Fibroblast of villous mesenchyme (primary cell): ENCODE data around the gene HABP4. TPM values are rescaled to one million over a fixed set of nuclear protein-coding genes. Genes with fewer than 3 reads are reported as not detected.

Experiments
- DNase-seq: peaks from one replicate; pipeline ENCODE4 v3.0.0-alpha.2; 2010; ENCODE audit warnings: low read depth
- H3K4me3 ChIP-seq: 2 replicates; pipeline ENCODE4 v1.5.1; 2011; ENCODE audit warnings: low read depth, mild to moderate bottlenecking, low read length
- total RNA-seq: library from RNA; depleted of rRNA; stranded (reverse); fragments of >200 nt; gene quantifications from 2 replicates; pipeline ENCODE4 v1.2.3, GENCODE V29; 2012
- TF ChIP-seq, protein P1 (sequence below): IDR thresholded peaks from 2 replicates; pipeline ENCODE4 v1.5.1; 2012; ENCODE audit warnings: low read depth, mild to moderate bottlenecking, low read length; ENCODE audit not compliant: insufficient read depth

The HABP4 gene
- total RNA-seq, 1 donor: 9.9 TPM

DNA sequence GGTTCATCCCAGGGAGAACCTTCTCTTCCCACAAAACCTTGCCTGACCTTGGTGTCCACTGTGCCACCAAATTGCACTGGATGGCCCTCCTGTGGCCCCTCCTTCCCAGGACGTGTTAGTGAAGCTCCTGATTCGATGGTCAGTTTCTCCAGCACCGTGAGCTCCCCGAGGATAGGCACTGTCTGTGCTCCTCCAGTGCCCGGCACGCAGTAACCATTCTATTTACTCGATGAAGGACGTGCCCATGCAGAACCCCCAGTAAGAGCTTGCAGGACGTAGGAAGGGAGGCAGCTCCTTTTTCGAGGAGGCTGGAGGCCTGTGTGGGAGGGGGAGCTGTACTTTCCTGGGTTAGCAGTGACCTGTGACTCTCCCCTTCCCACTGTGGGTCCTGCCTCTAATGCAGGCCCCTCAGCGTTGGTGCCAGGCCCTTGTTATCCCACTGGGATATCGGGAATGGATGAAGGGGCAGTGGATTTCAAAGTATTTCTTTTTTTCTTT lies 39.6 kb downstream of the HABP4 start:
- TF ChIP-seq, protein P1, sequence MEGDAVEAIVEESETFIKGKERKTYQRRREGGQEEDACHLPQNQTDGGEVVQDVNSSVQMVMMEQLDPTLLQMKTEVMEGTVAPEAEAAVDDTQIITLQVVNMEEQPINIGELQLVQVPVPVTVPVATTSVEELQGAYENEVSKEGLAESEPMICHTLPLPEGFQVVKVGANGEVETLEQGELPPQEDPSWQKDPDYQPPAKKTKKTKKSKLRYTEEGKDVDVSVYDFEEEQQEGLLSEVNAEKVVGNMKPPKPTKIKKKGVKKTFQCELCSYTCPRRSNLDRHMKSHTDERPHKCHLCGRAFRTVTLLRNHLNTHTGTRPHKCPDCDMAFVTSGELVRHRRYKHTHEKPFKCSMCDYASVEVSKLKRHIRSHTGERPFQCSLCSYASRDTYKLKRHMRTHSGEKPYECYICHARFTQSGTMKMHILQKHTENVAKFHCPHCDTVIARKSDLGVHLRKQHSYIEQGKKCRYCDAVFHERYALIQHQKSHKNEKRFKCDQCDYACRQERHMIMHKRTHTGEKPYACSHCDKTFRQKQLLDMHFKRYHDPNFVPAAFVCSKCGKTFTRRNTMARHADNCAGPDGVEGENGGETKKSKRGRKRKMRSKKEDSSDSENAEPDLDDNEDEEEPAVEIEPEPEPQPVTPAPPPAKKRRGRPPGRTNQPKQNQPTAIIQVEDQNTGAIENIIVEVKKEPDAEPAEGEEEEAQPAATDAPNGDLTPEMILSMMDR: no peak
- no peak for DNase-seq
- H3K4me3 ChIP-seq: no peak overlapping the region

DNA sequence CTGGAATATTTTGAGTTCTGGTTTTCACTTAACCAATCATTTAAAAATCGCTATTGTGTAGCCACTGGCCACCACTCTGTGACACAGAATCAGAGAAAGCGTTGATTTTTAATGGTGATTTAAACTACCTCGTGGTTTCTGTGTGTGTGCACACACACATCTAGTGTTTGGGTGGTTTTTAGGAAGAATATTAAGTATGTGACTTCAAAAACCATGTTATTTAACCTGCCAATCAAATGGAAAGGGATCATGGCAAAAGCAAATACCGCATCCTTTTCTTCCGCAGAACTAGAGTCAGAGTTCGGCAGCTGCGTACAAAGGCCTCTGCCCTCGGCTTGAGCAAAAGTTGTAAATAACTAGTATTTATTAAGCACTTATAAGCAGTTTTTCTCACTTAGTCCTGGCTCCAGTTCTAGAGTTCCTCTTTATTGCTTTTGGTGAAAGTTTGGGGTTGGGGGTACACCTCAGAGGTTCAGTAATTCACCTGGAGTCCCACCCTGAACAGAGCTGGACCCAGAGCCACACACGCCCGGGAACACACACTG lies 40.6 kb downstream of the HABP4 start:
- DNase-seq: no peak
- H3K4me3 ChIP-seq: no peak overlapping the region
- TF ChIP-seq, protein P1: no peak

DNA sequence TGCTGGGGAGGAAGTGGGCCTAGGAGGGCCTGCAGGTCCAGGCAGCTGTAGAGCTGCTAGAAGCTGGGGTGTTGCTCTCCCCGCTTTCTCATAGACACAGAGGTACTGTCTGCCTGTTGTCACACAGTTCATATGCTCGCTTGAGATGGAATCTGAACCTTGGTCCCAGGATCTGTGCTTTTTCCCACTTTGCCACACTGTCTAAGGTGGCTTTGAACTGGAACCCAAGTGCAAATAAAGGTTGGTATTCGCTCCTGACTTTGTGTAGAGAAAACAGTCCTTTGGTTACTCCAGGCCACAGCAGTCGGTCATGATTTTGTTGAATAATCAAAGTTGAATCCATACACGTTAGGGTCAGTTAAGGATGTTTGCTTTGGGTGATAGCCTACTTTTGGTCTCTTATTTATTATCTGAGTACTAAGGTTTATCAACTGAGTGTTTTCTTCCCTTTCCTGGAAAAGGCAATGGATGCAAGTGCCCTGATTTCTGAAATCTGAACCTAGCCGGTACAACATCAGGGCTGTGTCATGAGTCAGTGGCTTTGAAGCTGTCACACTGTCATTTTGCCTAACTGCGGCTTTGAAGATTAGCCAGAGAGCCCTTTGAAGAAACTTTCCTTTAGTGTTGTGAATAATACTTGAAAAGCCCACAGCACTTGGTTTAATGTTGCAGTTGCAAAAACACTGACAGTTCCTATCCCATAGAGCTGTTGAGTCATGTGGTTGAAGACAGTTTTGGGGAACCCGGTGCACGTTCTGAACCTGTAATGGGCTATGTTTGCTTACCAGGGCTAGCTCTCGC lies 41.3 kb downstream of the HABP4 start:
- TF ChIP-seq, protein P1: no peak
- no peak overlapping the region for H3K4me3 ChIP-seq
- peak; percentile 49 for DNase-seq

DNA sequence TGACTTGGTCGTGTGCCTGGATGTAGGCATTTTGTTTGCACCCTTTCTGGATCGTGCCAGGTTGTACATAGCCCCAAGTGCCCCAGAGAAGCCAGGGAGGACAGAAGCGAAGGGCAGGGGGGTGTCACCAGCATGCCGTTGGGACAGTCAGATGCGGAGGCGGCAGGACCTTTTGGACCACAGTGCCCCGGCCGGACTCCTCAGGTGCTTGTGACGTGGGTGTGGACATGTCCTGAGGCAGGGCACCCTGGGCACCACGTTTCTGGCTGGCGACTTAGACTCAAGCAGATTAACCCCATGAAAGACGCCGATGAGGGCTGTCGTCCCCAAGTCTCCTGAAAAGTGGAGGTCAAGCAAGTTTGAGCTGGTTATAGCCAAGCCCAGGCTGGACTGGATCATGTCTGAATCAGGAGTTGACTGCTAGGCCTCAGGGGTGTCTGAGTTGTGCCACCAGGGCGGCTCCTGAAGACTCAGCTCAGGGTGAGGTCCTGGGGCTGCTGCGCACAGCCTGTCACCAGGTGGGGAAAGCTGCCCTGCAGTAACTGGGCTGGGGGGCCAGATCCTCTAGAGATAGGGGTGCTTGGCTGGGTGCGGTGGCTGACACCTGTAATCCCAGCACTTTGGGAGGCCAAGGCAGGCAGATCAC lies 42.0 kb downstream of the HABP4 start:
- H3K4me3 ChIP-seq: no peak overlapping the region
- TF ChIP-seq, protein P1: no peak
- no peak for DNase-seq

DNA sequence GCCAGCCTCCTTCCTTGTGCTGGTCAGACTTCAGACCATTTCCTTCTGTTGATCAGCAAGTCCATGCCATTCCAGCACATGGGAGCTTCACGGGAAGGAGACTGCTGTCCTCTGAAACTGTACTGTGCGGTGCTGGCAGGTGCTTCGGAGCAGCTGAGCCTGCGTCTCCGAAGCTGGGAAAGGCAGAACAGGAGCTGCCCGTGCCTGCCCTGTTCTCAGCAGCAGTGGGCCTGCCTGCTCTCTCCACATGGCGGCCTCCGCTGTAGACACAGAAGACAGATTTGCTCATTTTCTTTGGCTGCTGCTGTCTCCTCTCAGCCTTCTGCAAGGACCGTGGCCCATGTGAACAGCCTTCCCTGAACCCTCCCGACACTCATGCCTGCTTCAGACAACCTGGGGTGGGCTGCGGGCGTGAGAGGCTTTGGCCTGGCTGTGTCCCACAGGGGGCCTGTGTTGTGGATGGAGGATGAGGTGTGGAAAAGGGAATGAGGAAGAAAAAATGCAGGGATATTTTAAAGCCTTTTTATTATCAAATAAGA lies 43.1 kb downstream of the HABP4 start:
- no peak for DNase-seq
- H3K4me3 ChIP-seq: no peak overlapping the region
- TF ChIP-seq, protein P1: no peak

DNA sequence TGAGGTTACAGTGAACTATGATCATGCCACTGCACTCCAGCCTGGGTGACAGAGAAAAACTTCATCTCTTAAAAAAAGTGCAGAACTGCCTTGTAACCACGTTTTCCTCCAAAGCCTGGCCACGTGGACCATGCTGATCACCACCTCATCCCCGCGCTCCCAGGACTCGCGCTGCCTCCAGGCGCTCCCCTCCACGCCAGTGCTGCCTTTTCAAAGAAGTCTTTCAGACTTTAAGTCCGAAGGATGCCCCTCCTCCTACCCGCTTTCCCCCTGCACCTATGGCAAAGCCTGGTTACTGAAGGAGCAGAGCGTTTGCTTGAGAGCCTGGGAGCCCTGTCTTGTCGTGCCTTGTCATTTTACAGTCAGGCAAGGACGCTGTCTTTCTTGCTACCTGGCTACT lies 43.8 kb downstream of the HABP4 start:
- TF ChIP-seq, protein P1: no peak
- no peak for DNase-seq
- H3K4me3 ChIP-seq: no peak overlapping the region
